ENCODE results near the gene LMX1B.
"Not testable (repeated sequence)": the region's sequence is repeated elsewhere in the genome, so short reads cannot be mapped to it uniquely, and the experiment has no call there.

The LMX1B gene

GRCh38 chr9:126649477-126649876 is 35.7 kb downstream of the LMX1B start:
- TF ChIP-seq CTCF (conservative IDR thresholded peaks at IDR 0.05; ENCODE audit: low read depth, low read length): no peak
- H3K4me3 ChIP-seq (ENCODE audit: low read length): no peak overlapping the region
- DNase-seq (ENCODE audit: low read depth): no peak

- no peak for TF ChIP-seq CTCF (conservative IDR thresholded peaks at IDR 0.05; ENCODE audit: low read depth, low read length)
- no peak for DNase-seq (ENCODE audit: low read depth)
- H3K4me3 ChIP-seq (ENCODE audit: low read length): no peak overlapping the region
Measured at GRCh38 chr9:126650404-126651341, 36.9 kb downstream of the LMX1B start.

- no peak for DNase-seq (ENCODE audit: low read depth)
- no peak overlapping the region for H3K4me3 ChIP-seq (ENCODE audit: low read length)
- TF ChIP-seq CTCF (conservative IDR thresholded peaks at IDR 0.05; ENCODE audit: low read depth, low read length): no peak
Measured at GRCh38 chr9:126652140-126652582, 38.4 kb downstream of the LMX1B start.

- no peak overlapping the region for H3K4me3 ChIP-seq (ENCODE audit: low read length)
- DNase-seq (ENCODE audit: low read depth): no peak
- TF ChIP-seq CTCF (conservative IDR thresholded peaks at IDR 0.05; ENCODE audit: low read depth, low read length): no peak
Measured at GRCh38 chr9:126654124-126654523, 40.4 kb downstream of the LMX1B start.

- DNase-seq (ENCODE audit: low read depth); H3K4me3 ChIP-seq (ENCODE audit: low read length): not testable (repeated sequence)
Measured at GRCh38 chr9:126656214-126656613, 42.5 kb downstream of the LMX1B start.

GRCh38 chr9:126658201-126658825 is 44.6 kb downstream of the LMX1B start:
- DNase-seq (ENCODE audit: low read depth): no peak
- H3K4me3 ChIP-seq (ENCODE audit: low read length): no peak overlapping the region
- TF ChIP-seq CTCF (conservative IDR thresholded peaks at IDR 0.05; ENCODE audit: low read depth, low read length): no peak

- no peak overlapping the region for H3K4me3 ChIP-seq (ENCODE audit: low read length)
- DNase-seq (ENCODE audit: low read depth): no peak
- no peak for TF ChIP-seq CTCF (conservative IDR thresholded peaks at IDR 0.05; ENCODE audit: low read depth, low read length)
Measured at GRCh38 chr9:126658956-126659555, 45.3 kb downstream of the LMX1B start.

Data from retinal pigment epithelial cell (primary cell).